ENCODE data around the gene FHIT.

GRCh38 chr3:60351481-60351880, 899.8 kb downstream of the FHIT start:
- TF ChIP-seq, protein P1, sequence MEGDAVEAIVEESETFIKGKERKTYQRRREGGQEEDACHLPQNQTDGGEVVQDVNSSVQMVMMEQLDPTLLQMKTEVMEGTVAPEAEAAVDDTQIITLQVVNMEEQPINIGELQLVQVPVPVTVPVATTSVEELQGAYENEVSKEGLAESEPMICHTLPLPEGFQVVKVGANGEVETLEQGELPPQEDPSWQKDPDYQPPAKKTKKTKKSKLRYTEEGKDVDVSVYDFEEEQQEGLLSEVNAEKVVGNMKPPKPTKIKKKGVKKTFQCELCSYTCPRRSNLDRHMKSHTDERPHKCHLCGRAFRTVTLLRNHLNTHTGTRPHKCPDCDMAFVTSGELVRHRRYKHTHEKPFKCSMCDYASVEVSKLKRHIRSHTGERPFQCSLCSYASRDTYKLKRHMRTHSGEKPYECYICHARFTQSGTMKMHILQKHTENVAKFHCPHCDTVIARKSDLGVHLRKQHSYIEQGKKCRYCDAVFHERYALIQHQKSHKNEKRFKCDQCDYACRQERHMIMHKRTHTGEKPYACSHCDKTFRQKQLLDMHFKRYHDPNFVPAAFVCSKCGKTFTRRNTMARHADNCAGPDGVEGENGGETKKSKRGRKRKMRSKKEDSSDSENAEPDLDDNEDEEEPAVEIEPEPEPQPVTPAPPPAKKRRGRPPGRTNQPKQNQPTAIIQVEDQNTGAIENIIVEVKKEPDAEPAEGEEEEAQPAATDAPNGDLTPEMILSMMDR (IDR thresholded peaks at IDR 0.05): no peak
- TF ChIP-seq POLR2A (IDR thresholded peaks at IDR 0.05): no peak
